Middle frontal gyrus (tissue), 1 donor: ENCODE data around the gene ALDH3A1.

ENCODE experiments used
- DNase-seq: peaks from one replicate; pipeline ENCODE4 v3.0.0-alpha.2; 2015; ENCODE audit warnings: low spot score; ENCODE audit errors: extremely low spot score

The ALDH3A1 gene

DNA sequence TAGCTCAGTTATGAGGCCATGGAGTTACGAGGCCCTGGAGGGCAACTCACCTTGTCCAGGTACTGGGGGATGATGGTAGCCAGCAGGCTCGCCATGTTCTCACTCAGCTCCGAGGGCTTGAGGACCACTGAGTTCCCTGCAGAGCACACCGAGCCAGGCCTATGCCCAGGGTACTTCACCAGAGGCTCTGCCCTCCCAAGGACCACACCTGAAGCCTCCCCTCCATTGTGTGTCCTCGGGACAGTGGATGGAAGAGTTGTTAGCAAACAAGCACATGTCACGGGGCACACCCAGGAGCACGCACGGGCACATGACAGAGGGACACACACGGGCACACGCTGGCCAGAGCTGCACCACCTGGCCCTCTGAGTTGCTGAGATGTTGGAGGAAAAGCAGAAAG is 5.6 kb downstream of the ALDH3A1 start:
- no peak for DNase-seq

DNA sequence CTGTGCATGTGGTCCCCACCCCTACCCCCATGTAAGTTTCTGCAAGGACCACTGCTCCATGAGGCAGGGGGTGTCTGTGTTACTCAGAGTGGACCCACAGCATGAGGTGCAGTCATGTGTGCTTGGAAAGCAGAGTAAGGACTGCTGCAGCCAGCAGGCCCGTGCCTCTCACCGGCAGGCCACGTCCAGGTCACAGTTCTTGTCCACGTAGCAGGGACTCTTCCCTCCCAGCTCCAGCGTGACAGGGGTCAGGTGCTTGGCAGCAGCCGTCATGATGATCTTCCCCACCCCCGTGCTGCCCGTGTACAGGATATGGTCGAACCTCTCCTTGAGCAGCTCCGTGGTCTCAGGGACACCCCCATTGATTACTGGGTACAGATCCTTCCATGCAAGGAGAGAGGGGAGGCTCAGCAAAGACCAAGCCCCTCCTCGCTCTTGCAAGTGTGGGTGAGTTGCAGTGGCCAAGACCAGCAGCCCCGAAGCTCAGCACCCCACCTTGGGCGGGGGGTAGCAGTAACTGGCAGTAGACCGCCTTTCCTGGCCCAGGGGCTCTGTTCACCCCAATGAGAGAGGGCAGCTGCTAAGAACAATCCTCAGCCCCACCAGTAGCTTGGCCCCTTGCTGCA is 6.2 kb downstream of the ALDH3A1 start:
- DNase-seq = no peak

GRCh38 chr17:19740933-19741332 is 7.2 kb downstream of the ALDH3A1 start:
- DNase-seq = no peak

DNA sequence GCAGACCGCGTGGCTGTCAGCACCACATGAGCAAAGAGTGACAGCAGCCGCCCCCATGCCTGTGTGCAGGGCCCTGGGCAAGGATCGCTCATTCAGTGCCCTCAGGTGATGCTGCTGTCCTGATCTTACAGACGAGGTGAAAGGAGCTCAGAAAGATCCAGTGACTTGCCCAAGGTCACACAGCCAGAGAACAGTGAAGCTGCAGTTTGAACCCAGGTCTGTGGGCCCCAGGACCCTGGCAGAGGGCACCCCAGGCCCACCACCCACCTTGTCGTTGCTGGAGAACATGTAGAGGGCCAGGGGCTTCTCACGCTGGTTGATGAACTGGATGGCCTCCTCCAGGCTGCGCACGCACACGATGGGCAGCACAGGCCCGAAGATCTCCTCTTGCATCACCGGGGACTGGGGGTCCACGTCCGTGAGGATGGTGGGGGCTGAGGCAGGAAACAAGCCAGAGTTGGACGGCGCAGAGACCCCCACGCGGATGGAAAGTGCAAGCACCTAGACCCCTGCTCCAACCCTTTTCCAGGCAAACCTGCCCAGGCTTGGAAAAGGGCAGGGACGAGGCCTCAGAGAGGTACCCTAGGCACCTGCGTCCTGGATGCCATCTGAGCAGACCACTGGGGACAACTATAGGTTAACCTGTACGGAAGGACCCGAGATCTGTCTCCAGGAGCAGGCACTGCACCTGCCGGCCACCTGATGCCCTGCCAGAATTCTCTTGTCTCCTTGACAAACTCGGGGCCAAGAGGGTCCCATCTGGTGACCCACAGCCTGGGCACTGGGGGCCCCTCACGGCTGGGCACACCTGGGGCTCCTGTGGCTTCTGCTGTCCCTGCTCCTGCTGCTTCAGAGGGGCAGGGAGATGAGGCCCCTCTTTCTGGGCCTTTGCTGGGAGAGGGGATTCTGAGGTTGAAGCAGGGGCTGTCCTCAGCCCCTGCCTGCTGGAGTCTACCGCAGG is 8.6 kb downstream of the ALDH3A1 start:
- no peak for DNase-seq

DNA sequence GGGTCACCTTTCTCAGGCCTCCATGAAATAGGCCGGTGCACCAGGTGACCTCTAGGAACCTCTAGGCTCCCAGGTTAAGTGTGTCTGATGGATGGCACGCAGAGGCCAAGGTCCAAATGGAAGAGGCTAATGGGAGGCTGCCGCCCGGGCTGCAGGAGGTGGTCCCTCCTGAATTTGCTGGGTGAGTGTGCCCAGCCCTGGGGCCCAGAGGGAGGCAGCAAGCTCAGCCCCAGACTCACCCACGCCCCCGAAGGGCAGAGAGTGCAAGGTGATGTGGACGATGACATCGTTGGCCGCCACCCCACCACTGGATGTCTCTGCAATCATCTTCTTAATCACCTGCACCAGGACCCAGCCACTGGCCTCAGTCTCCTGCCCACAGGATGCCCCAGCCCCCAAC is 9.3 kb downstream of the ALDH3A1 start:
- DNase-seq = no peak

DNA sequence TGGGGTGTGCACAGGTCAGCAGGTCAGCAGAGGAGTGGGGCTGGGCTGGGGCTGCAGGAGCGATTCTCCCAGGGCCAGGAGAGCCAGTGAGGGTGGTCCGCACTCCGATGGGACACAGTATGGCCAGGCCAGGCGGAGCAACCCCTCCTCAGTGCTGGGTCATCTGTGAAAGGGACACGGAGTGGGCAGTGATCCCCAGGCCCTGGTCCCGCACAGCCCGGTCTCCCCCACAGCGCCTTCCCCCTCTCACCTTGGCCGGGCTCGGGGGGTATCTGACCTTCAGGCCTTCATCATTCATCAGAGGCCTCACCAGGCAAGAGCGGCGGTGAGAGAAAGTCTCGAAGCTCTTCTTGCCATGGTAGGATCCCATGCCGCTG is 10.0 kb downstream of the ALDH3A1 start:
- no peak for DNase-seq

GRCh38 chr17:19737305-19738072 is 10.6 kb downstream of the ALDH3A1 start:
- DNase-seq = no peak

GRCh38 chr17:19736071-19736470 is 12.0 kb downstream of the ALDH3A1 start:
- DNase-seq = no peak

DNA sequence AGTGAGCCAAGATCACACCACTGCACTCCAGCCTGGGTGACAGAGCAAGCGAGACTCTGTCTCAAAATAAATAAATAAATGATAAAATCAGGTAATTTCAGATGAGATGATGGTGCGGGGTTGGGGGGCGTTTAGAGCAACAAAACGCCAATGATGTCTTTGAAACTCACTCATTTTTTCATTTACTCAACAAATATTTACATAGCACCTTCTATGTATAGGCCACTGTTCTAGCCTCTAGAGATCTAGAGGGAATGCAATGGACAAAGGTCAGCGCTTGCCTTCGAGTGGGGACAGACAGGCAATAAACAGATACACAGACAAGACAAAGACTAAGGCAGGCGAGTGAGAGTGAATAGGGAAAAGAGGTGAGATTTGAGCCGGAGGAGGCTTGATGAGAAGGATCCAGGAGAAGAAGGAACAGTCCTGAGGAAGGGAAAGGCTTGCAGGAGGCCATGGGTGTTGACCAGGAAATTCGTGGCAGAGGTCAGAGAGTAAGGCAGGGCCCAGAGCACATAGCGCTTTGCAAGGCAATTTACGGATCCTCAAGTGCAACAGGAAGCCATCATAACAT is 14.1 kb downstream of the ALDH3A1 start:
- DNase-seq = no peak

GRCh38 chr17:19731626-19732025 is 16.5 kb downstream of the ALDH3A1 start:
- no peak for DNase-seq

- DNase-seq = no peak
These were observed 17.3 kb downstream of the ALDH3A1 start for GRCh38 chr17:19730843-19731242.

- no peak for DNase-seq
These were observed 18.2 kb downstream of the ALDH3A1 start for GRCh38 chr17:19729900-19730299.

- DNase-seq = peak; percentile 30
These were observed 20.0 kb downstream of the ALDH3A1 start for GRCh38 chr17:19728084-19728495.

- peak; percentile 70 for DNase-seq
These were observed 20.5 kb downstream of the ALDH3A1 start for GRCh38 chr17:19727501-19728078.

GRCh38 chr17:19726631-19727376 is 21.3 kb downstream of the ALDH3A1 start:
- DNase-seq = no peak

DNA sequence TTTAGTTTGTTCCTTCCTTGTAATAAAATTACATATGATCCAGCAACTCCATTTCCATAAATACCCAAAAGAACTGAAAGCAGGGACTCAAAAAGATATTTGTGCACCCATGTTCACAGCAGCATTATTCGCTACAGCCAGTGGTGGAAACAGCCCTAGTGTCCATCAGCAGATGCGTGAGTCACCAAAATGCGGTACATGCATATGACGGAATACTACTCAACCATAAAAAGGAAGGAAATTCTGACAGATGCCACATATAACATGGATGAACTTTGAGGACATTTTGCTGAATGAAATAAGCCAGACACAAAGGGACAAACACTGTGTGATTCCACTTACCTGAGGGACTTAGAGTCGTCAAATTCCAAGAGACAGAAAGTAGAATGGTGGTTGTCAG is 22.6 kb downstream of the ALDH3A1 start:
- no peak for DNase-seq

DNA sequence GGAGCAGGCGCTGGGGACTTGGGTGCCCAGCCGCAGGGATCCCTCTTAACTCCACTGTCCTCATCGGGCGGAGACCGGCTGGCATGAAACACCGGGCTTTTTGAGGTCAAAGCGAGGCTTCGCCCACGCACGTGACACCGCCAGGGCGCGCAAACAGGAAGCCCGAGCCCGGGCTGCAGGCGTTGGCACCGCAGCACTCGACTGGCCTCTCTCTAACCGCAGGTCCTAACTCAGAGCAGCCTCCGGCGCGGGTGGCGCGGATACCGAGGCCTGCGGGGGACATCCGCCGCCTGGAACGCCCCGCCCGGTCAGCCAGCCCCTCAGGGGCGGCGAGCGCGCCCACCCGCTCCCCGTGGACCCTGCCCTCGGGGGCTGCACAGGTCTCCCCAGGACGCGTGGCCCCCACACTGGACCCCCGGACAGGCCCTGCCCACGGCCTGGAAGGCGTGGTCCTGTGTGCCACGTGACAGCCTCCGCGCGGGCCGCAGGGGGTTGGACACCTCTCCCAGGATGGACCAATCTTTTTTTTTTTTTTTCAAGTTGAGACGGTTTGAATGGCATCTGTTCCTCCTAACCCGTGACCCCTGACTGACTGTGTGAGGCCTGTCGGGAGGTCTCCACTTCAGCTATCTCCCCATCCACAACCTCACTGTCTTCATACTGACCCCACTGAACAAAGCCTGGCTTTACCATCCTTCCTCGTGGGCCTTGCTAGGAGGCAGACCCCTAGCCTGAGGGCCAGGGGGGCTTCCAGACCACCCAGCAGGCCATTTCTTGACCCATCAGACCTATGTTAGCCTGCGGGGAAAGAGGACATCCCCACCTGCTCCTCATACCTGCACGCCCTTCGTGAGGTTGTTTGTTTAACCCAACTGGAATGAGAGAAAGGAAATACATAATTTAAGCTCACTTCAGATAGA is 23.3 kb downstream of the ALDH3A1 start:
- no peak for DNase-seq

DNA sequence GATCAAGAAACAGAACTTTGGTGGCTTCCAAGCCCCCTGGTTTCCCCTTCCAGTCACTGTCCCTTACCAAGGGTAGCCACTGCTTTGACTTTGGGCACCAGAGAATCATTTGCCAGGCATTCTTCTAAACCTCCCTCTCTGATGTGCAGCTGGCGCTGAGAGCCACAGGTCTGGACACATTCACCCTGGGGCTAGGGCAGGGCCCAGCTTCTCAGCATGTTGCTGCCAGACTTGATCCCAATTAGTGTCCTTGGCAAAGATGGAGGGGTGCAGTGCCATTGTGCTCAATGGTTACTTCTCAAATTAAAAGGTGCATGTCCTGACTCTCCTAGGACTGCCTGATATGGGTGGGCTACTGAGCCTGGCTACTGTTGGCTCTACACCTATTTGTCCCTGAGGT is 24.1 kb downstream of the ALDH3A1 start:
- DNase-seq = no peak

DNA sequence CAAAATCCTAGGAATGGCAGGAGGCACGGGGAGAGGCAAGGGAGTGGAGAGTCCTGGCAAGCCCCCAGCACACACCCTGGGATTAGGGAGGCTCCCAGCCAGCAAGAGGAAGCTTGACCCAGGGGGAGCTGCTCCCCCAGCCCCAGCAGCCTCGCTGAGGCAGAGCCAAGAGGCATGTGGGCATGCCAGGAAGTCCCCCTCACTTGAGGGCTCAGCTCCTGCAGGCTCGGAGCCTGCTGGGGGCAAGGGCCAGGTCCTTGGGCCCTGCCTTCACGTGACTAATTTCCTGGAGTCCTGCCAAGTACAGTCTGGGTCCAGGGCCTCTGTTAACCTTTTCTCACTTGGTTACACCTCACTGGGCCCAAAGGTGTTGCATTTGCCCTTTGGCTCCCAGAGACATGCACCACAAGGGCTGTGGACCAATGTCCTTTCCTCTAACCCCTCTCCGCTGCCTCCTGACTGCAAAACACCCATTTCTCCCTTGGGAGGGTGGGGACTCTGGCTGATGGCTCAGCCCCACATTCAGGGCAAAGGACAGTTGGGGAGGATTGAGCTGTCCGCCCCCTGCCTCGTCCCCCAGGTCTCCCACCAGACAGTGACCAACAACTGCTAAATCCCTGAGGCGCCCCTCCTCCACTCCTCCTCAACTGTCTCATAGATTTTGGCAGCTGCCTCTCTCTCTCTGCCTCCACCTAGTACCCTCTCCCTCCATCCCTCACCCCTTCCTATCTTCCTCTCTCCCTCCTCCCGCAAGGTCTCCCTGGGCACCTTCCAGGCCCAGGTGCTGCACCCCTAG is 27.3 kb downstream of the ALDH3A1 start:
- DNase-seq = no peak
